Nephron (organoid): ENCODE data around the gene NDUFS6.
"Not testable (repeated sequence)": the region's sequence is repeated elsewhere in the genome, so short reads cannot be mapped to it uniquely, and the experiment has no call there.

Experiments used
- H3K27ac Mint-ChIP-seq, 3 experiments: 2 replicates each; pipeline ENCODE4 v1.8.0; 2020; ENCODE audit warnings: mixed read lengths in 3 of 3, mild to moderate bottlenecking in 2 of 3, moderate library complexity in 1 of 3
- H3K27me3 Mint-ChIP-seq: 2 replicates; pipeline ENCODE4 v1.8.0; 2021; ENCODE audit warnings: low read depth, mild to moderate bottlenecking, moderate library complexity, mixed read lengths
- H3K36me3 Mint-ChIP-seq: 2 replicates; pipeline ENCODE4 v1.8.0; 2020; ENCODE audit warnings: low read depth, mixed read lengths
- H3K4me1 Mint-ChIP-seq: 2 replicates; pipeline ENCODE4 v1.8.0; 2020; ENCODE audit warnings: mixed read lengths
- H3K4me3 Mint-ChIP-seq, 3 experiments: 2 replicates each; pipeline ENCODE4 v1.8.0; 2020; ENCODE audit warnings: mild to moderate bottlenecking in 3 of 3, mixed read lengths in 3 of 3, moderate library complexity in 2 of 3
- H3K9me3 Mint-ChIP-seq: 2 replicates; pipeline ENCODE4 v1.8.0; 2020; ENCODE audit warnings: mixed read lengths
- TF ChIP-seq, protein P1 (sequence below), 3 experiments: fragments of 200-600 bp; sonication (generic); IDR thresholded peaks; one replicate each; pipeline ENCODE4 v1.5.0; 2021; ENCODE audit warnings: antibody characterized with exemption in 3 of 3; ENCODE audit not compliant: unreplicated experiment in 3 of 3

The NDUFS6 gene

DNA sequence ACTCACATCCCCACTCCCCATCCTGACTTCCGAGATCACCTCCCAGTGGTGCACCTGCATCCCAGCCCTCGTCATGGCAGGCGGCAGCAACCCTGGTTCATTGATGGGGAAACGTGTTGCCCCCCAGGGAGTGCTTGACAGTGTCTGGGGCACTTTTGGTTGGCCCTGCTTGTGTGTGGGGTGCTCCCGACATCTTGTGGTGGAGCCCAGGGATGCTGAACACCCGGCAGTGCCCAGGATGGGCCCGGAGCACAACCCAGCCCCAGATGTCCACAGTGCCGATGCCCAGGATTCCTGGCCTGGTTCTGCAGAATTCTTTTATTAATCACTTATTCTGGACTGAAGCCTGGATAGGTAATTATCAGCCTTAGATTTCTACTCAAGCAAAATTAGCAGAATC lies 5.3 kb upstream of the NDUFS6 start:
- Mint-ChIP-seq H3K27me3 (peaks cover 3% of the 10 kb centered on the region), H3K4me1 (peaks cover 43% of the 10 kb centered on the region), H3K27ac (no peak overlapping the region), H3K9me3 (no peaks in the 10 kb centered on the region), H3K36me3 (peaks cover 16% of the 10 kb centered on the region), H3K4me3 (no peak overlapping the region)
- TF ChIP-seq, protein P1, sequence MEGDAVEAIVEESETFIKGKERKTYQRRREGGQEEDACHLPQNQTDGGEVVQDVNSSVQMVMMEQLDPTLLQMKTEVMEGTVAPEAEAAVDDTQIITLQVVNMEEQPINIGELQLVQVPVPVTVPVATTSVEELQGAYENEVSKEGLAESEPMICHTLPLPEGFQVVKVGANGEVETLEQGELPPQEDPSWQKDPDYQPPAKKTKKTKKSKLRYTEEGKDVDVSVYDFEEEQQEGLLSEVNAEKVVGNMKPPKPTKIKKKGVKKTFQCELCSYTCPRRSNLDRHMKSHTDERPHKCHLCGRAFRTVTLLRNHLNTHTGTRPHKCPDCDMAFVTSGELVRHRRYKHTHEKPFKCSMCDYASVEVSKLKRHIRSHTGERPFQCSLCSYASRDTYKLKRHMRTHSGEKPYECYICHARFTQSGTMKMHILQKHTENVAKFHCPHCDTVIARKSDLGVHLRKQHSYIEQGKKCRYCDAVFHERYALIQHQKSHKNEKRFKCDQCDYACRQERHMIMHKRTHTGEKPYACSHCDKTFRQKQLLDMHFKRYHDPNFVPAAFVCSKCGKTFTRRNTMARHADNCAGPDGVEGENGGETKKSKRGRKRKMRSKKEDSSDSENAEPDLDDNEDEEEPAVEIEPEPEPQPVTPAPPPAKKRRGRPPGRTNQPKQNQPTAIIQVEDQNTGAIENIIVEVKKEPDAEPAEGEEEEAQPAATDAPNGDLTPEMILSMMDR (IDR thresholded peaks at IDR 0.05; ENCODE audit: unreplicated experiment in 3 of 3), result no peak

DNA sequence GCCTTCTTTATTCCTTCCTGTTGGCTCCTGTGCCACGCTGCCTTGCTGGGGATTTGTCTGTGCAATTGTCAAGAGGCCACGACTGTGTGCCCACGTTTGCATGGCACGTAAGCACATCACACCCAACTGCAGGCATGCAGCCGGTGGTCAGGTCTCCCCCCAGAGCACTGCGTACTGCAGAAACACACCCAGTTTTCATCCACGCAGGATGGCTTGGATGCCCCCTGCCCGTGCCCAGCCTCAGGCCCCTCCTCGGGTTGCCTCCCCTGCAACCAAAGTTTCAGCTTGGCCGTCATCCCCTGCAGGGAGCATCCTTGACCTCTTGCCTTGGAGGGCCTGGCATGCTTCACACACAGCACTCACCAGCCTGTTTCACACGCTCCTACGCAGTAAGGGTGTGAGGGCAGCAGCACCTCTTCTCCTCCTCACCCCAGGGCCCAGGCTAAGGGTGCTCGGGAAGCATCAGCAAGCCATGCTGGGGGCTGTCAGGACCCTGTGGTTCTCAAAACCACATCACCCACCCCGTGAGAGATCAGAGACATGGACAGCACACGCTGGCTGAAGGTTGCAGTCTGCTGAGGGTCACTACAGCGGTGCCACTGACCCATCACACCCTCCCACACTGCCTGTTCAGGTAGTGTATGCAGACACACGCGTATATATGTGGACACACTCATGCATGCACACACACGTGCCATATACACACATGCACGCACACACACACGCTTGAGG lies 4.7 kb upstream of the NDUFS6 start:
- peak overlapping the region; percentile 23 to 60 (median 51) for H3K4me3 Mint-ChIP-seq
- TF ChIP-seq, protein P1 (IDR thresholded peaks at IDR 0.05; ENCODE audit: unreplicated experiment in 3 of 3), result no peak
- H3K4me1 Mint-ChIP-seq, result peaks cover 45% of the 10 kb centered on the region
- H3K9me3 Mint-ChIP-seq, result no peaks in the 10 kb centered on the region
- peaks cover 16% of the 10 kb centered on the region for H3K36me3 Mint-ChIP-seq
- H3K27me3 Mint-ChIP-seq, result peaks cover 3% of the 10 kb centered on the region
- H3K27ac Mint-ChIP-seq, result no peak overlapping the region

DNA sequence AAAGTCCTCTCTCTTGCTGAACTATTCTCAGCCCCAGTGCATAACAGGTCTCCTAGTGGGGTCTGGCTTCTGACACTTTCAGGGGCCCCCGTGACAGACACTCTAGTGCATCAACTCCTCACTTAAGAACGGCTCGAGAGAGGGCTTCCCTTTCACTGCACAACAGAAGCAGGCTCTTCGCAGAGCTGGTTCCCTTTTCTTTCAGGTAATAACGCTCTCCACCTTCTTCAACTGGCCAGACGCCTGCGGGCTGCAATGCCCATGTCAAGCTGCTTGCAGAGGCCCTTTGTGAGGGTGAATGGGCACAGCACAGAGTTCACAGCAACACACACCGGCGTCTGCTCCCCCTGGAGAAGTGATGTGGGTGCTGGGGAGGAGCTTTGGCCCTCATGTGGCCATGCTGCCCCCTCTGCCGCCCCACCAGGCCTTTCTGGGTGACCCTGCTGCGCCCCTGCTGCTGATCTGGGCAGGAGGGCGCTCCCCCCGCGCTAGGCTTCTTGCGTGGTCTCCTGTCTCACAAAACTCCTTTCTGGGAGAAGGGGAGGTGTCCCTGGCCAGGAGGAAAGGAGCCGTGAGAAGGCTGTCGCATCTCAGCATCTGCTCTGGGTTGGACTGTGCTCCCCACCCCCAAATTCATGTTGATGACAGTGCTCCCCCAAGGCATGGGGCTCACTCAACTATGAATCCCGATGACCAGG lies 4.0 kb upstream of the NDUFS6 start:
- H3K27me3 Mint-ChIP-seq, result peaks cover 3% of the 10 kb centered on the region
- H3K36me3 Mint-ChIP-seq, result peaks cover 20% of the 10 kb centered on the region
- TF ChIP-seq, protein P1 (IDR thresholded peaks at IDR 0.05; ENCODE audit: unreplicated experiment in 3 of 3), result no peak
- peak overlapping the region; percentile 87 to 99 (median 87) for H3K4me3 Mint-ChIP-seq
- no peaks in the 10 kb centered on the region for H3K9me3 Mint-ChIP-seq
- peaks cover 49% of the 10 kb centered on the region for H3K4me1 Mint-ChIP-seq
- H3K27ac Mint-ChIP-seq, result no peak overlapping the region

DNA sequence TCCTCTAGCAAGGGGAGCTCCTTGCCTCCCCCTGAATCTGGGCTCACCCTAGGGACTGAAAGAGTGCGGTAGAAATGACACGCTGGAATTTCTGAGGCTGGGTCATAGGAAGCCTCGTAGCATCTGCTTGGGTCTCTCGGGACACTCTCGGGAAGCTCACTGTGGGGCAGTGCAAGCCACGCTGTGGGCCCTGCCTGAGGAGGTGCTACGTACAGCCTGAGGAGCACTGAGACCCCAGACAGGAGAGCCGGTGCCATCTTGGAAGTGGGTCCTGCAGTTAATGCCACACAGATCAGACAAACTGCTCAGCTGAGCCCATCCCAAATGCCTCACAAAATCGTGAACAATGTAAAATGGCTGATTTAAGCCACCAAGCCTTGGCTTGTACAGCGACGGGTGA lies 3.4 kb upstream of the NDUFS6 start:
- Mint-ChIP-seq H3K27me3 (peaks cover 3% of the 10 kb centered on the region), H3K4me1 (peaks cover 48% of the 10 kb centered on the region), H3K27ac (no peak overlapping the region), H3K4me3 (peak overlapping the region; percentile 87 to 99 (median 87)), H3K9me3 (no peaks in the 10 kb centered on the region), H3K36me3 (peaks cover 21% of the 10 kb centered on the region)
- TF ChIP-seq, protein P1 (IDR thresholded peaks at IDR 0.05; ENCODE audit: unreplicated experiment in 3 of 3), result no peak

DNA sequence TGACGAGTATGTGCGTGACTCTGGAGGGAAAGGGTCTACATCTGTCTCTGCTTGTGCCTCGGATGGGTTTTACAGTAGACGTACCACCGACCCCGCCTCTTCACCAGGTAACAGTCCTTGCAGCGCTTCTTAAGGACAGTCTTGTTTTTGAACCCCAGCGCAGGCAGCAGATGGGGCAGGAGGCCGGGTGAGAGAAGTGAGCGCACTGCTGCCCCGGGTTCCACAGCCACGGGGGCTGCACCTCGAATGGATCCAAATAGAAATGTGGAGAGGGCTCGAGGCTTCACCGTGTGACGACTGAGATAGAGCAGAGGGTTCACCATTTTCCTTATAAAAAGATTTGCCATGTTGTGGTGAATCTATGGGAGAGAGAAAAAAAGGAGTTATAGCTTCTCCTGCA lies 2.6 kb upstream of the NDUFS6 start:
- H3K4me3 Mint-ChIP-seq, result peak overlapping the region; percentile 87 to 99 (median 87)
- H3K27ac Mint-ChIP-seq, result peak overlapping the region in 1 of 3 experiments; percentile 62
- not testable (repeated sequence) for H3K27me3 Mint-ChIP-seq, H3K9me3 Mint-ChIP-seq
- peaks cover 29% of the 10 kb centered on the region for H3K36me3 Mint-ChIP-seq
- peaks cover 44% of the 10 kb centered on the region for H3K4me1 Mint-ChIP-seq

DNA sequence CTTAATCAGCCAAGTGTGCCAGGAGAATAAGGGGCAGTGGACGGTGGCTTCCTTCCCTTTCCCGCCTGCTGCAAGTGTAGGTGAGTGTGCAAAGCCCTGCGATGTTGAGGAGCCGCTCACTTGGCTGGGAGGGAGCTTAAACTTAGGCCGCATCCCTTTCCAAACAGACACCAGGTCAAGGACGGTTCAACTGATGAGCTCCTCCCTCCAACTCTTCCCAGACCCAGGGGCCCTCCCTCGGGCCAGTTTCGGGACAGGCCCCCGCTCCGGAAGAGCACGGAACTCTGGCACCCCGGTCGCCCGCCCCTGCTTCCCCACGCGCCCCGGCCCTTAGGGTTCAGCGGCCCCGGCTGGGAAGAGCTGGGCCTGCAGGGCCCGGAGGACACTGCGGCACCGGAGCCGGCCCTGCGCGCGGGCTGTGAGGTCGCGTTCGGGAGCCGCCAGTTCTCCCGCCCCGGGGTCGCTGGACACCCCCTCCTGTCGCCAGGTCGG lies 2.1 kb upstream of the NDUFS6 start:
- peak overlapping the region in 2 of 3 experiments; percentile 61 to 62 for H3K27ac Mint-ChIP-seq
- H3K9me3 Mint-ChIP-seq, result no peaks in the 10 kb centered on the region
- H3K36me3 Mint-ChIP-seq, result peaks cover 34% of the 10 kb centered on the region
- peaks cover 43% of the 10 kb centered on the region for H3K4me1 Mint-ChIP-seq
- H3K4me3 Mint-ChIP-seq, result peak overlapping the region; percentile 87 to 99 (median 87)
- peaks cover 3% of the 10 kb centered on the region for H3K27me3 Mint-ChIP-seq
- TF ChIP-seq, protein P1 (IDR thresholded peaks at IDR 0.05; ENCODE audit: unreplicated experiment in 3 of 3), result no peak
